Tibial nerve (tissue), 4 donors: ENCODE data around the gene CNTNAP5.

ENCODE experiments used
- EP300 ChIP-seq, 2 donors: sonication (generic); formaldehyde crosslinking; IDR thresholded peaks; one replicate each; pipeline ENCODE4 v1.6.1; 2017; ENCODE audit warnings: antibody characterized with exemption in 2 of 2, mild to moderate bottlenecking in 1 of 2
- POLR2A ChIP-seq, 2 donors: fragments of 450-650 bp; IDR thresholded peaks; one replicate each; pipeline ENCODE4 v1.6.1; 2017; ENCODE audit warnings: antibody characterized with exemption in 2 of 2, mild to moderate bottlenecking in 2 of 2, moderate library complexity in 2 of 2
- TF ChIP-seq, protein P1 (sequence below), 5 experiments: fragments of 200-600 bp in 3 of 5; fragments of 450-650 bp in 2 of 5; sonication (generic) in 3 of 5; IDR thresholded peaks; one replicate each; pipeline ENCODE4 v1.5.1; 2016 to 2019; ENCODE audit warnings: antibody characterized with exemption in 5 of 5, mild to moderate bottlenecking in 3 of 5, moderate library complexity in 2 of 5

GRCh38 chr2:124066776-124067175 is 41.7 kb downstream of the CNTNAP5 start:
- TF ChIP-seq, protein P1, sequence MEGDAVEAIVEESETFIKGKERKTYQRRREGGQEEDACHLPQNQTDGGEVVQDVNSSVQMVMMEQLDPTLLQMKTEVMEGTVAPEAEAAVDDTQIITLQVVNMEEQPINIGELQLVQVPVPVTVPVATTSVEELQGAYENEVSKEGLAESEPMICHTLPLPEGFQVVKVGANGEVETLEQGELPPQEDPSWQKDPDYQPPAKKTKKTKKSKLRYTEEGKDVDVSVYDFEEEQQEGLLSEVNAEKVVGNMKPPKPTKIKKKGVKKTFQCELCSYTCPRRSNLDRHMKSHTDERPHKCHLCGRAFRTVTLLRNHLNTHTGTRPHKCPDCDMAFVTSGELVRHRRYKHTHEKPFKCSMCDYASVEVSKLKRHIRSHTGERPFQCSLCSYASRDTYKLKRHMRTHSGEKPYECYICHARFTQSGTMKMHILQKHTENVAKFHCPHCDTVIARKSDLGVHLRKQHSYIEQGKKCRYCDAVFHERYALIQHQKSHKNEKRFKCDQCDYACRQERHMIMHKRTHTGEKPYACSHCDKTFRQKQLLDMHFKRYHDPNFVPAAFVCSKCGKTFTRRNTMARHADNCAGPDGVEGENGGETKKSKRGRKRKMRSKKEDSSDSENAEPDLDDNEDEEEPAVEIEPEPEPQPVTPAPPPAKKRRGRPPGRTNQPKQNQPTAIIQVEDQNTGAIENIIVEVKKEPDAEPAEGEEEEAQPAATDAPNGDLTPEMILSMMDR (IDR thresholded peaks at IDR 0.05): no peak
- TF ChIP-seq EP300 (IDR thresholded peaks at IDR 0.05): no peak
- no peak for TF ChIP-seq POLR2A (IDR thresholded peaks at IDR 0.05)
